Activated CD8-positive, alpha-beta memory T cell treated with anti-CD3 and anti-CD28 coated beads, Interleukin-2, amount 10 ng/mL, durations not matched to agents 7 days and 5 days (primary cell): Measurements from ENCODE around the gene LPP. TPM values are rescaled to one million over a fixed set of nuclear protein-coding genes. Genes with fewer than 3 reads are reported as not detected.

ENCODE experiments used
- ATAC-seq: fragments of 150-1000 bp; cut with Tn5 transposase; one replicate; pipeline ENCODE4 v1.10.0; 2021; ENCODE audit warnings: moderate library complexity
- CTCF ChIA-PET: fragments of 350-600 bp; sonication (Branson Sonifier 250); formaldehyde crosslinking; loops from one replicate; lab custom pipeline; 2021; ENCODE audit warnings: antibody characterized with exemption; lab: Charles Lee
- DNase-seq: peaks from one replicate; pipeline ENCODE4 v3.0.0-alpha.2; 2020
- H3K27ac Mint-ChIP-seq: one replicate; pipeline ENCODE4 v1.8.0; 2021; ENCODE audit warnings: mild to moderate bottlenecking, mixed read lengths
- H3K27me3 Mint-ChIP-seq: one replicate; pipeline ENCODE4 v1.8.0; 2021; ENCODE audit warnings: mixed read lengths
- H3K36me3 Mint-ChIP-seq: one replicate; pipeline ENCODE4 v1.8.0; 2021; ENCODE audit warnings: mild to moderate bottlenecking, mixed read lengths
- H3K4me1 Mint-ChIP-seq: one replicate; pipeline ENCODE4 v1.8.0; 2021; ENCODE audit warnings: mixed read lengths
- H3K4me3 Mint-ChIP-seq: one replicate; pipeline ENCODE4 v1.8.0; 2021; ENCODE audit warnings: mild to moderate bottlenecking, moderate library complexity, mixed read lengths
- H3K9me3 Mint-ChIP-seq: one replicate; pipeline ENCODE4 v1.8.0; 2022; ENCODE audit warnings: low read depth, mixed read lengths
- total RNA-seq, 2 experiments: library from RNA; stranded (reverse); gene quantifications; one replicate each; pipeline ENCODE4 v1.2.3, GENCODE V29; 2021

LPP gene
- total RNA-seq, 2 experiments from 2014 or later = 23.6 to 57.1 TPM

DNA sequence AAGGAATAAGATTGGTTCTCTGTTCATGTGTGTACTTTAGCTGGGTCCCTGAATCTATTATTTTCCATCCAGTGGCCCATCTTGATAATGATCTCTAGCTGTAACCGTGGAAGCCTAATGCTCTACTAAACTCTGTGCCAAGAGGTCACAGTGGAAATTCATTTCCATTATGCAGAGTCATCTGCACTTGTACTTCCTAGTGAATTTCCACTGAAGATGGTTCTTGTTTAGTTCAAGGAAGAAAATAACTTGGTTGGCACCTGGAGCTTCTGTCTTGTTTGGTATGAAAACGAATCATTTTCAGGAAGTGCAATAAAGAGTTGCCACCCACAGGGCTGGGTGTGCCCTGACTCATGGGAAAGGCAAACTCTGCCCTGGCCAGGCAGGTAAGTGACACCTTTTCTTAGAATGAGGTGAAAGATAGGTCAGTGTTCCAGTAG lies 10.3 kb downstream of the LPP start:
- CTCF ChIA-PET = interaction anchor here (1.2 to 2.1 kb wide), 2 partner anchors 10 to 11 kb away, joined by 4 to 7 read pairs; partner anchors contain the start of gene LPP
- ATAC-seq = peak; percentile 62
- Mint-ChIP-seq H3K4me1 (peaks cover 42% of the 10 kb centered on the region), H3K27me3 (no peaks in the 10 kb centered on the region), H3K4me3 (no peak overlapping the region), H3K27ac (peak overlapping the region; percentile 25), H3K9me3 (no peaks in the 10 kb centered on the region), H3K36me3 (peaks cover 16% of the 10 kb centered on the region)
- no peak for DNase-seq

GRCh38 chr3:188165596-188165995 lies 11.6 kb downstream of the LPP start:
- H3K4me3 Mint-ChIP-seq = no peak overlapping the region
- no peaks in the 10 kb centered on the region for H3K9me3 Mint-ChIP-seq
- no peaks in the 10 kb centered on the region for H3K27me3 Mint-ChIP-seq
- ATAC-seq (peak; percentile 57), DNase-seq (no peak)
- no peak overlapping the region for H3K27ac Mint-ChIP-seq
- peaks cover 14% of the 10 kb centered on the region for H3K36me3 Mint-ChIP-seq
- CTCF ChIA-PET = interaction anchor here (1.2 to 2.1 kb wide), 2 partner anchors 11 to 425 kb away, joined by 5 to 7 read pairs; partner anchors contain the start of gene LPP
- H3K4me1 Mint-ChIP-seq = peaks cover 46% of the 10 kb centered on the region

DNA sequence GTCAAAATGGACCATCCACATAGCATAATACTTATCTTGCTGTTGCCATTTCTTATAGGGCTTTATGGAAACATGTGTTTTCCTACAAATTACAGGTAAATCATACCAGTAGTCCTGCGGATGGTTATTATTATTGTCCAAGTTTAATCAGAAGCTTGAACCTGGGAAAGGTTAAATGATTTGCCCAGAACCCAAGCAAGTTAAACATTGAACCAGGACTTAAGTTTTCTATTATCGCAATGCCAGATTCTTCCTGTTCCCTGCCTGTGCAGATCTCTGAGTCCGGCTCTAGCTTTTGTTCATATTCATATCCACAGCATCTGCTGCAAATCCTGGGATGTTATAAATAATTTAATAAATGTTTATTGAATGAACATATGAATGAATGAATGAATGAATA lies 12.5 kb downstream of the LPP start:
- CTCF ChIA-PET = interaction anchor here (1.2 kb wide), 1 partner anchor 426 kb away, joined by 5 read pairs; no protein-coding TSS in a partner anchor
- Mint-ChIP-seq H3K9me3 (no peaks in the 10 kb centered on the region), H3K4me3 (no peak overlapping the region), H3K4me1 (peaks cover 51% of the 10 kb centered on the region), H3K27me3 (no peaks in the 10 kb centered on the region), H3K27ac (no peak overlapping the region), H3K36me3 (peaks cover 11% of the 10 kb centered on the region)
- ATAC-seq (no peak), DNase-seq (no peak)

DNA sequence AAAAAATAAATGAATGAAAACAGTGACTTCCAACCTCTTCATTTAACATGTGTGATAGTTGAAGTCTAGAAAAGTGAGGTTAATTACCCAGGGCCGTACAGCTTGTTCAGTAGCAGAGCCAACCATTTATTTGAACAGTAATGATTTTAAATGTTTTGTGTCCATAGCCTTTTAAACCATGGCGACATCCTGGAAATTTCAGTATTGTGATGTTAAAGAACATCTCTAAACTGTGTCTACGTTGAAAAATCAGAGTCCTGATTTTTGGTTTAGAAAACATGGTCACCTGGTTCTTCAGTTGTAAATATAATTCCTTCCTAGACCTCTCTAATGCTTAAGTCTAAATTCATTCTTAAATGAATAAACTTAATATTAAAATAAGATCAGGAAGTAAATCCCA lies 14.2 kb downstream of the LPP start:
- CTCF ChIA-PET = interaction anchor here (1.4 kb wide), 1 partner anchor 428 kb away, joined by 4 read pairs; no protein-coding TSS in a partner anchor
- H3K27ac Mint-ChIP-seq = no peak overlapping the region

GRCh38 chr3:188168648-188169047 lies 14.7 kb downstream of the LPP start:
- Mint-ChIP-seq H3K27me3 (no peaks in the 10 kb centered on the region), H3K9me3 (no peaks in the 10 kb centered on the region), H3K4me3 (no peak overlapping the region), H3K36me3 (peaks cover 5% of the 10 kb centered on the region), H3K4me1 (peaks cover 44% of the 10 kb centered on the region), H3K27ac (no peak overlapping the region)
- ATAC-seq (no peak), DNase-seq (no peak)
- CTCF ChIA-PET = no interaction called here

More for the DNA sequence above, 14.2 kb downstream of the LPP start:
- no peaks in the 10 kb centered on the region for H3K9me3 Mint-ChIP-seq
- no peak overlapping the region for H3K4me3 Mint-ChIP-seq
- H3K27me3 Mint-ChIP-seq = no peaks in the 10 kb centered on the region
- no peak for ATAC-seq
- peaks cover 6% of the 10 kb centered on the region for H3K36me3 Mint-ChIP-seq
- DNase-seq = no peak
- peaks cover 47% of the 10 kb centered on the region for H3K4me1 Mint-ChIP-seq

DNA sequence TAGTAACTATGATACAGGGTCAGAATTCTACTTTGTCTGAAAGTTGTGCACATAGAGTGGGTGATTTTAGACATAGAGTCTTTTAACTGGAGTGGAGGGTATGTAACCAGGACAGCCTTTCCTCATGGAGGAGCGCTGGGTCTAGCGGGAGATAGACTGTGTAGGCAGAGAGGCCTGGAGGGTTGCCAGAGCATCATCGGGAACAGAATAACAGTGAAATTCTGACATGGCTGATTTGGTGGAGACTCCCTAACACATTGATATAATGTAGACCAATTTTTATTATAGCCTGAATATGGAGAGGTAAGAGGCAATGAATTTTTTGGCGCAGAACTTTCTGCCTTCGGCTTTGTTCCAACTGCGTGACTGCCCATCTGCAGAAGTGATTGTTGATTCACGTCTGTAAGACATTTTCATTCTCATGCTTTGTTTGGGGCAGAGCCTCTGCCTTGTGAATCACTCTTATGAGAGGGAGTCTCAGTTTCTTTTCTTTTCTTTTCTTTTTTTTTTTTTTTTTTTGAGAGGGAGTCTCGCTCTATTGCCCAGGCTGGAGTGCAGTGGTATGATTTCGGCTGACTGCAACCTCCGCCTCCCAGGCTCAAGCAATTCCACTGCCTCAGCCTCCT lies 16.0 kb downstream of the LPP start:
- no peak for DNase-seq
- Mint-ChIP-seq H3K27ac (peak overlapping the region; percentile 71), H3K36me3 (peaks cover 7% of the 10 kb centered on the region), H3K4me3 (no peak overlapping the region), H3K4me1 (peaks cover 42% of the 10 kb centered on the region), H3K9me3 (no peaks in the 10 kb centered on the region), H3K27me3 (no peaks in the 10 kb centered on the region)
- CTCF ChIA-PET = interaction anchor here (0.7 to 1.6 kb wide), 3 partner anchors 327 to 1456 kb away, joined by 3 to 5 read pairs (median 4); no protein-coding TSS in a partner anchor
- no peak for ATAC-seq

GRCh38 chr3:188170461-188171459 lies 16.8 kb downstream of the LPP start:
- ATAC-seq = peak; percentile 82
- CTCF ChIA-PET = interaction anchor here (0.7 to 1.6 kb wide), 3 partner anchors 328 to 1455 kb away, joined by 3 to 5 read pairs (median 4); no protein-coding TSS in a partner anchor
- Mint-ChIP-seq H3K27ac (peak overlapping the region; percentile 71), H3K27me3 (no peaks in the 10 kb centered on the region), H3K36me3 (peaks cover 11% of the 10 kb centered on the region), H3K9me3 (no peaks in the 10 kb centered on the region), H3K4me1 (peaks cover 37% of the 10 kb centered on the region), H3K4me3 (no peak overlapping the region)
- peak; percentile 51 for DNase-seq

- Mint-ChIP-seq H3K4me1 (peaks cover 37% of the 10 kb centered on the region), H3K4me3 (no peak overlapping the region), H3K36me3 (peaks cover 13% of the 10 kb centered on the region), H3K27me3 (no peaks in the 10 kb centered on the region), H3K27ac (no peak overlapping the region), H3K9me3 (no peaks in the 10 kb centered on the region)
- CTCF ChIA-PET = interaction anchor here (0.7 to 1.6 kb wide), 3 partner anchors 9 to 432 kb away, joined by 3 to 4 read pairs (median 4); no protein-coding TSS in a partner anchor
- DNase-seq (no peak), ATAC-seq (no peak)
These were observed 17.9 kb downstream of the LPP start for GRCh38 chr3:188171682-188172467.

DNA sequence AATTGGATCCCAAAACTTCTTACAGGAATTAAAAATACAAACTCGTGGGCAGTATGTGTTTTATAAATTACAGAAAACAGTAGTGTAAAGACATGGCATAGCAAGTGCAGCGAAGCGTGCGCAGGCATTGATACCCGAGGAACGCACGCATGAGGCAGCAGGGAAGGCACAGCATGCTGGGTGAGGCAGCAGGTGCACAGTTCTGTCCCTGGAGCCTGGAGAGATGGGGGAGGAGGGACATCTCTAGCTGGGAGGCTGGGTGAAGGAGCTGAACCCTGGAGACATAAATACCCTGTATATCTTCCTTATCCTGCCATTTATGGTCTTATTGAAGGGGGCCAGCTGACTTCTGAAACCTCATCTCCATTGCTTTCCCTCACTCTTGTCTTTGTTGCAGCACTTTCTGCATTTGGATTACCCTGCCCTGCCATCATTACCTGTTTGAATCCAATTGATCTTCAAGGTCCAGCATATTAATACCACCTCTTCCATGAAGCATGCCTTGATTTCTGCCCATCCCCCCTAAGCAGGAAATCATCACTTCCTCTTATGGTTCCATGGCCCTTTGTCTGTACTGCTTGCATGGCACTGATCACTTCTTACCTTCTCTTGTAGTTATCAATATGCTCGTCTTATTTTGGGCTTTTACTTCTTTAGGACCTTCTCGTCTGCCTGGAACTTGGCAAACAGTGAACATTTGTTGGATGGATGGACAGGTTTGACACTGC lies 20.5 kb downstream of the LPP start:
- no peak overlapping the region for H3K4me3 Mint-ChIP-seq
- no peak overlapping the region for H3K27ac Mint-ChIP-seq
- peaks cover 38% of the 10 kb centered on the region for H3K4me1 Mint-ChIP-seq
- H3K9me3 Mint-ChIP-seq = no peaks in the 10 kb centered on the region
- H3K36me3 Mint-ChIP-seq = peaks cover 23% of the 10 kb centered on the region
- no peaks in the 10 kb centered on the region for H3K27me3 Mint-ChIP-seq
- no peak for DNase-seq
- CTCF ChIA-PET = no interaction called here
- ATAC-seq = no peak

- CTCF ChIA-PET = interaction anchor here (1.4 kb wide), 1 partner anchor 436 kb away, joined by 4 read pairs; no protein-coding TSS in a partner anchor
- H3K4me3 Mint-ChIP-seq = no peak overlapping the region
- no peak for ATAC-seq
These were observed 22.5 kb downstream of the LPP start for GRCh38 chr3:188176476-188176875.

GRCh38 chr3:188176884-188177283 lies 22.9 kb downstream of the LPP start:
- Mint-ChIP-seq H3K9me3 (no peaks in the 10 kb centered on the region), H3K36me3 (peaks cover 21% of the 10 kb centered on the region), H3K27ac (no peak overlapping the region), H3K4me3 (no peak overlapping the region), H3K27me3 (no peaks in the 10 kb centered on the region), H3K4me1 (peaks cover 22% of the 10 kb centered on the region)
- ATAC-seq (no peak), DNase-seq (no peak)
- CTCF ChIA-PET = interaction anchor here (1.4 kb wide), 1 partner anchor 436 kb away, joined by 4 read pairs; no protein-coding TSS in a partner anchor

More at GRCh38 chr3:188176476-188176875, 22.5 kb downstream of the LPP start:
- H3K27me3 Mint-ChIP-seq = no peaks in the 10 kb centered on the region
- H3K36me3 Mint-ChIP-seq = peaks cover 21% of the 10 kb centered on the region
- DNase-seq = no peak
- H3K27ac Mint-ChIP-seq = no peak overlapping the region
- no peaks in the 10 kb centered on the region for H3K9me3 Mint-ChIP-seq
- peaks cover 22% of the 10 kb centered on the region for H3K4me1 Mint-ChIP-seq

GRCh38 chr3:188177721-188178120 lies 23.8 kb downstream of the LPP start:
- peaks cover 21% of the 10 kb centered on the region for H3K36me3 Mint-ChIP-seq
- no peaks in the 10 kb centered on the region for H3K9me3 Mint-ChIP-seq
- DNase-seq (no peak), ATAC-seq (no peak)
- CTCF ChIA-PET = no interaction called here
- no peak overlapping the region for H3K27ac Mint-ChIP-seq
- no peak overlapping the region for H3K4me3 Mint-ChIP-seq
- H3K4me1 Mint-ChIP-seq = peaks cover 22% of the 10 kb centered on the region
- H3K27me3 Mint-ChIP-seq = no peaks in the 10 kb centered on the region
